Endodermal cell (in vitro differentiated cells): ENCODE data around the gene TDRD1. TPM values are rescaled to one million over a fixed set of nuclear protein-coding genes. Genes with fewer than 3 reads are reported as not detected.

ENCODE experiments used
- DNase-seq: peaks from one replicate; pipeline ENCODE4 v3.0.0-alpha.2; 2017
- H3K27ac ChIP-seq: 2 replicates; pipeline ENCODE4 v1.5.1; 2013; ENCODE audit warnings: mild to moderate bottlenecking, low read depth, low read length, moderate library complexity
- H3K27me3 ChIP-seq: 2 replicates; pipeline ENCODE4 v1.6.1; 2013; ENCODE audit warnings: mild to moderate bottlenecking, low read length, moderate library complexity; ENCODE audit not compliant: insufficient read depth, control insufficient read depth, poor library complexity, severe bottlenecking
- H3K36me3 ChIP-seq: 2 replicates; pipeline ENCODE4 v1.7.0; 2013; ENCODE audit warnings: mild to moderate bottlenecking, low read length, moderate library complexity; ENCODE audit not compliant: control insufficient read depth, insufficient read depth
- H3K4me1 ChIP-seq: one replicate; pipeline ENCODE4 v1.7.0; 2013; ENCODE audit warnings: low read length; ENCODE audit not compliant: control insufficient read depth, insufficient read depth
- H3K4me3 ChIP-seq: 2 replicates; pipeline ENCODE4 v1.5.1; 2013; ENCODE audit warnings: mild to moderate bottlenecking, low read length, moderate library complexity
- H3K9ac ChIP-seq: 2 replicates; pipeline ENCODE4 v1.6.1; 2013; ENCODE audit warnings: mild to moderate bottlenecking, low read length, moderate library complexity; ENCODE audit not compliant: poor library complexity, severe bottlenecking; ENCODE audit errors: extremely low read depth
- H3K9me3 ChIP-seq: 2 replicates; pipeline ENCODE4 v1.6.1; 2013; ENCODE audit warnings: mild to moderate bottlenecking, low read length, moderate library complexity; ENCODE audit not compliant: control insufficient read depth
- H3K27ac Mint-ChIP-seq: 2 replicates; pipeline ENCODE4 v1.8.0; 2020; ENCODE audit warnings: mixed read lengths
- H3K27me3 Mint-ChIP-seq: 2 replicates; pipeline ENCODE4 v1.8.0; 2021; ENCODE audit warnings: mild to moderate bottlenecking, mixed read lengths; ENCODE audit not compliant: insufficient read depth
- H3K36me3 Mint-ChIP-seq: 2 replicates; pipeline ENCODE4 v1.8.0; 2020; ENCODE audit warnings: low read depth, mixed read lengths
- H3K4me1 Mint-ChIP-seq: 2 replicates; pipeline ENCODE4 v1.8.0; 2020; ENCODE audit warnings: mixed read lengths
- H3K4me3 Mint-ChIP-seq: 2 replicates; pipeline ENCODE4 v1.8.0; 2020; ENCODE audit warnings: mild to moderate bottlenecking, moderate library complexity, mixed read lengths
- H3K9me3 Mint-ChIP-seq: 2 replicates; pipeline ENCODE4 v1.8.0; 2020; ENCODE audit warnings: mild to moderate bottlenecking, mixed read lengths
- WGBS, 2 experiments: methylation state at CpG; one replicate each; pipeline versions ENCODE4 v1.1.5 to v1.1.7; 2013; ENCODE audit warnings: missing lambda C conversion rate in 2 of 2, mixed read lengths in 1 of 2; ENCODE audit not compliant: insufficient coverage in 1 of 2, insufficient read length in 1 of 2; 5-methylcytosine and 5-hydroxymethylcytosine counted together
- total RNA-seq, 2 donors: library from RNA; stranded (reverse); fragmentation: NEBNext Ultra II Directional in 1 of 2; extraction: Animal tissue kit (Norgen Biotek cat#: 25700) in 1 of 2; gene quantifications; 2 replicates in 1 of 2; 3 replicates in 1 of 2; pipeline ENCODE4 v1.2.1, GENCODE V29; 2021
- TF ChIP-seq, protein P1 (sequence below): fragments of 200-600 bp; sonication (generic); conservative IDR thresholded peaks from 2 replicates; pipeline ENCODE4 v1.5.0; 2021; ENCODE audit warnings: antibody characterized with exemption, mild to moderate bottlenecking

The TDRD1 gene
- total RNA-seq, 2 donors from 2014 or later = 0.09 to 0.15 TPM

DNA sequence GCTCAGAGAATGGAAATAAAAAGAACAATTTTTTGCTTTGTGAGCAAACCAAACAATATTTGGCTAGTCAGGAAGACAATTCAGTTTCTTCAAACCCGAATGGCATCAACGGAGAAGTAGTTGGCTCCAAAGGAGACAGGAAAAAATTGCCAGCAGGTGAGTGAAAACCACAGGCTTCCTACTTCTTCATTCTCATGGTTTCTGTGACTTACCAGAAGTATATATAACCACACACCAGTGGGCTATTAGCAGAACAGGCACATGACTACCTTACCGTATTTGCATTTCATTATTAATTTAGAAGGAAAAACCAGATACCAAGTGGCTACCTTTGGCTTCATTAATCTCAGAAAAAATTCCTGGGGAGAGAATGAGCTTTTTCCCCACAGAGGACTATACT lies 8.8 kb downstream of the TDRD1 start:
- no peak overlapping the region for H3K27ac Mint-ChIP-seq
- no peak overlapping the region for H3K4me3 ChIP-seq
- no peaks in the 10 kb centered on the region for H3K36me3 Mint-ChIP-seq
- no peaks in the 10 kb centered on the region for H3K36me3 ChIP-seq
- H3K4me1 Mint-ChIP-seq = no peaks in the 10 kb centered on the region
- H3K27ac ChIP-seq = no peak overlapping the region
- no peaks in the 10 kb centered on the region for H3K27me3 Mint-ChIP-seq
- H3K9me3 ChIP-seq = no peaks in the 10 kb centered on the region
- TF ChIP-seq, protein P1, sequence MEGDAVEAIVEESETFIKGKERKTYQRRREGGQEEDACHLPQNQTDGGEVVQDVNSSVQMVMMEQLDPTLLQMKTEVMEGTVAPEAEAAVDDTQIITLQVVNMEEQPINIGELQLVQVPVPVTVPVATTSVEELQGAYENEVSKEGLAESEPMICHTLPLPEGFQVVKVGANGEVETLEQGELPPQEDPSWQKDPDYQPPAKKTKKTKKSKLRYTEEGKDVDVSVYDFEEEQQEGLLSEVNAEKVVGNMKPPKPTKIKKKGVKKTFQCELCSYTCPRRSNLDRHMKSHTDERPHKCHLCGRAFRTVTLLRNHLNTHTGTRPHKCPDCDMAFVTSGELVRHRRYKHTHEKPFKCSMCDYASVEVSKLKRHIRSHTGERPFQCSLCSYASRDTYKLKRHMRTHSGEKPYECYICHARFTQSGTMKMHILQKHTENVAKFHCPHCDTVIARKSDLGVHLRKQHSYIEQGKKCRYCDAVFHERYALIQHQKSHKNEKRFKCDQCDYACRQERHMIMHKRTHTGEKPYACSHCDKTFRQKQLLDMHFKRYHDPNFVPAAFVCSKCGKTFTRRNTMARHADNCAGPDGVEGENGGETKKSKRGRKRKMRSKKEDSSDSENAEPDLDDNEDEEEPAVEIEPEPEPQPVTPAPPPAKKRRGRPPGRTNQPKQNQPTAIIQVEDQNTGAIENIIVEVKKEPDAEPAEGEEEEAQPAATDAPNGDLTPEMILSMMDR = no peak
- no peaks in the 10 kb centered on the region for H3K4me1 ChIP-seq
- H3K4me3 Mint-ChIP-seq = no peak overlapping the region
- DNase-seq = no peak
- H3K9me3 Mint-ChIP-seq = peaks cover 4% of the 10 kb centered on the region
- WGBS, 2 experiments = 98 to 100% methylated on average over 2 to 3 of the region's 3 CpGs
- no peak overlapping the region for H3K9ac ChIP-seq
- H3K27me3 ChIP-seq = no peaks in the 10 kb centered on the region

DNA sequence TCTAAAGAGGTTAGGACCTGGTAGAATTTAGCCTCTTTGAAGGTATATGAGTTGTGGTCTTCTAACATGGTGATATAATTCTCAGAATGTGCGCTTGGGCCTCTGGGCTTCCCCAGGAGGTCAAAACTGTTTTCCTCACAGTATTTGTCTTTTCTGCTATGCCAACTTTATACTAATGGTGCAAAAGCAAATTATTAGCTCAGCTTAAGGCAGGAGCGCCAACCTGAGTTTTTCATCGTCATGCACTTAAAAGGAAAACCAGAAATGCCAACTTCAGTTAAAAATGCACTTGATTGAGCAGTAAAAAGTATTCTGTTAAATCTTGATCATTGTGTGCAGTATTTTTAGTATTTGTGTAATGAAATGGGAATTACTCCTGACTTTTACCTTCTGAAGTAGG lies 9.7 kb downstream of the TDRD1 start:
- Mint-ChIP-seq H3K4me3 (no peak overlapping the region), H3K27ac (no peak overlapping the region), H3K27me3 (no peaks in the 10 kb centered on the region), H3K36me3 (no peaks in the 10 kb centered on the region), H3K9me3 (peaks cover 4% of the 10 kb centered on the region), H3K4me1 (no peaks in the 10 kb centered on the region)
- no peak for DNase-seq
- H3K36me3 ChIP-seq = no peaks in the 10 kb centered on the region
- H3K27ac ChIP-seq = no peak overlapping the region
- H3K9me3 ChIP-seq = no peaks in the 10 kb centered on the region
- 94 to 98% methylated on average over 3 of the region's 3 CpGs for WGBS, 2 experiments
- no peaks in the 10 kb centered on the region for H3K4me1 ChIP-seq
- H3K9ac ChIP-seq = no peak overlapping the region
- H3K4me3 ChIP-seq = no peak overlapping the region
- TF ChIP-seq, protein P1 = no peak
- H3K27me3 ChIP-seq = no peaks in the 10 kb centered on the region

DNA sequence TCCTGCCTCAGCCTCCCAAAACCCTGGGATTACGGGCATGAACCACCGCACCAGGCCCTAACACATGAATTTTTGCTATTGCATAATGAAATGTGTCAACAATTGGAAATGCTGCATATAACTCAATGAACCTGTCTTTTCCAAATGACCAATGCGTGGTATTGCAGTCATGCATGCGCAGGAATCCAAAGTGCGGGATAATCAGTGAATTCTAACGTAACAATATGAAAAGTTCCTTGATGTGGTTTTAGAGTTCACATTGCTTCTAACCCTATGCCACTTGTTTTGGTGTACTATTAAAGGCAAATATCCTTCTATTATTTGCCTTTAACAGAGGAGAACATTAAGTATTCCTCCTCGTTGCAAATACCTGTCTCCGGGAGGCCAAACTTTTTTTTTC lies 10.5 kb downstream of the TDRD1 start:
- no peak for DNase-seq
- Histone ChIP-seq H3K9me3 (no peaks in the 10 kb centered on the region), H3K27me3 (no peaks in the 10 kb centered on the region), H3K9ac (no peak overlapping the region), H3K4me3 (no peak overlapping the region), H3K4me1 (no peaks in the 10 kb centered on the region), H3K36me3 (no peaks in the 10 kb centered on the region), H3K27ac (no peak overlapping the region)
- no peak overlapping the region for H3K4me3 Mint-ChIP-seq
- peaks cover 4% of the 10 kb centered on the region for H3K9me3 Mint-ChIP-seq
- no peaks in the 10 kb centered on the region for H3K4me1 Mint-ChIP-seq
- H3K27me3 Mint-ChIP-seq = no peaks in the 10 kb centered on the region
- no peak overlapping the region for H3K27ac Mint-ChIP-seq
- TF ChIP-seq, protein P1 = no peak
- 89 to 100% methylated on average over 7 to 8 of the region's 8 CpGs for WGBS, 2 experiments
- H3K36me3 Mint-ChIP-seq = no peaks in the 10 kb centered on the region
